Kidney epithelial cell (primary cell): ENCODE results near the gene COL23A1. TPM values are rescaled to one million over a fixed set of nuclear protein-coding genes. Genes with fewer than 3 reads are reported as not detected.

Experiments
- DNase-seq: peaks from one replicate; pipeline ENCODE4 v3.0.0-alpha.2; 2010; ENCODE audit warnings: low read depth
- H3K27me3 ChIP-seq: 2 replicates; pipeline ENCODE4 v1.6.0; 2011; ENCODE audit warnings: low read length; ENCODE audit not compliant: control insufficient read depth, insufficient read depth
- H3K36me3 ChIP-seq: 2 replicates; pipeline ENCODE4 v1.5.1; 2011; ENCODE audit warnings: low read length; ENCODE audit not compliant: control insufficient read depth, insufficient read depth
- H3K4me3 ChIP-seq: 2 replicates; pipeline ENCODE4 v1.5.1; 2011; ENCODE audit warnings: low read depth, mild to moderate bottlenecking, control low read depth, low read length
- CTCF ChIP-seq: IDR thresholded peaks from 2 replicates; pipeline ENCODE4 v1.5.1; 2011; ENCODE audit warnings: mild to moderate bottlenecking, moderate library complexity, low read length, control low read depth, inconsistent platforms; ENCODE audit not compliant: insufficient read depth, poor library complexity, severe bottlenecking
- total RNA-seq: library from RNA; depleted of rRNA; stranded (reverse); fragments of >200 nt; gene quantifications from 2 replicates; pipeline ENCODE4 v1.2.3, GENCODE V29; 2015

The COL23A1 gene
- total RNA-seq, 1 donor from 2014 or later = 0.17 TPM

DNA sequence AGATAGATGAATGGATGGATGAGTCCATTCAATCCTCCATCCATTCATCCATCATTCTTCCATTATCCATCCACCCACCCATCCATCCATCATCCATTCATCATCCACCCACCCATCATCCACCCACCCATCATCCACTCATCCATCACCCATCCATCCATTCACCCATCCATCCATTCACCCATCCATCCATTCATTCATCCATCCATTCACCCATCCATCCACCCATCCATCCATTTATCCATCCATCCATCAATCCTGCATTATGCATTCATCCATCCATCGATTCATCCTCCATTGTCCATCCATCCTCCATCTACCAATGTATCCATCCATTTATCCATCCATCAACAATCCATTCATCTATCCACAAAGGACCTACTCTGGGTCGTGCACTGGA is 344.8 kb downstream of the COL23A1 start:
- DNase-seq = no peak
- TF ChIP-seq CTCF = no peak
- Histone ChIP-seq H3K4me3 (no peak overlapping the region), H3K27me3 (no peaks in the 10 kb centered on the region), H3K36me3 (no peaks in the 10 kb centered on the region)

- H3K27me3 ChIP-seq = no peaks in the 10 kb centered on the region
- H3K4me3 ChIP-seq = no peak overlapping the region
- DNase-seq = no peak
- H3K36me3 ChIP-seq = no peaks in the 10 kb centered on the region
- TF ChIP-seq CTCF = no peak
Observed at GRCh38 chr5:178244576-178244975, 345.6 kb downstream of the COL23A1 start.

DNA sequence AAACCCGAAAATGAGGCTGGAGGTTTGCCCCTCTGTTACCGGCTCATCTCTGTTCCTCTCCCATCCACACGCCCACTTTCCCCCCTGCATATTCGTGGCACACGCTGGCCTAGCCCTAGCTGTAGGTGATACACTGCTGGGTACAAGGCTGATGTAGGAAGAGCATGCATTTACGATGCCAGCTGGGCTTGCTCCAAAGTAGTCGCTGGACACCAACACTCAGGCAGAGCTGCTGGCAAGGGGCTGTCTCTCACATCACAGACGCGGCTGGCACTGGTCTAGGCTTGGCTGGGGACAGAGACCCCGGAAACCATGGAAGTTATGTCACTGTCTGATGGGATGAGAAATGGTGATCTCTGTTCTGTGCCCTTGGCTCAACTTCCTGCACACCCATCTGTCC is 347.8 kb downstream of the COL23A1 start:
- Histone ChIP-seq H3K27me3 (no peaks in the 10 kb centered on the region), H3K36me3 (no peaks in the 10 kb centered on the region), H3K4me3 (no peak overlapping the region)
- DNase-seq = no peak
- TF ChIP-seq CTCF = no peak

GRCh38 chr5:178241688-178242231 is 348.4 kb downstream of the COL23A1 start:
- TF ChIP-seq CTCF = no peak
- Histone ChIP-seq H3K36me3 (no peaks in the 10 kb centered on the region), H3K27me3 (no peaks in the 10 kb centered on the region), H3K4me3 (no peak overlapping the region)
- DNase-seq = no peak

DNA sequence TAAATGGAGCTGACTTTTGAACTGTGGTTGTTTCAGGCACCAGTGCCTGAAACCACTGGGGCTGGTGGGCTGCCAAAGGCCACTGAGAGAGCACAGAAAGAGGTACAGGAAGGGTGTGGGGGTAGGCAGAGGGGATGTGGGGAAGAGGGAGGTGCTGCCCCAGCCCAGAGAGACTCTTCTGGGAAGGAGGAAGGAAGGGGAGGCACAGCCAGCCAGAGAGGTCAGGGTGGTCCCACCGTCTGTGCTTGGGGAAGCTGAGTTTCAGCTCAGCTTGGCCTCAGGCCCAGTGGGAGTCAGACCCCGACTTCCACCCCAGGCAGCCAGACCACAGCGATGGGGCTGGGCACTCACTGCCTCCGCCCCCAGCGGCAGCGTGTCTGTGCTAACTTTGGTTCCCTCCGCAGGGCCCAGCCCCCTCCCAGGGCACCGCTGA is 348.9 kb downstream of the COL23A1 start:
- Histone ChIP-seq H3K27me3 (no peaks in the 10 kb centered on the region), H3K36me3 (no peaks in the 10 kb centered on the region), H3K4me3 (no peak overlapping the region)
- TF ChIP-seq CTCF = no peak
- no peak for DNase-seq

DNA sequence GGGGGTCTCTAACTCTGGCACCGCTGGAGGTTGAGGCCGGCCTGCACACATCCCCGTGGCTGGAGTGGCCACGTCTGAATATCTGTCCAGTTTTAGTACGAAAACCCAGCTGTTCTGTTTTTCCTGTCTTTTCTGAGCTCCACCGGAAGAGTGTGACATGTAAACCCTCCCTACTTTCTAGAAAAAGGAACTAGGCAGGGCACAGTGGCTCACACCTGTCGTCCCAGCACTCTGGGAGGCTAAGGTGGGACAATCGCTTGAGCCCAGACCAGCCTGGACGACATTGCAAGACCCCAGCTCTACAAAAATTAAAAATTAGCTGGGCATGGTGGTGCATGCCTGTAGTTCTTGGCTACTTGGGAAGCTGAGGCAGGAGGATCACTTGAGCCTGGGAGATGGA is 349.4 kb downstream of the COL23A1 start:
- Histone ChIP-seq H3K36me3 (no peaks in the 10 kb centered on the region), H3K4me3 (no peak overlapping the region), H3K27me3 (no peaks in the 10 kb centered on the region)
- no peak for TF ChIP-seq CTCF
- no peak for DNase-seq
